ENCODE data around the gene GGT7.

The GGT7 gene

DNA sequence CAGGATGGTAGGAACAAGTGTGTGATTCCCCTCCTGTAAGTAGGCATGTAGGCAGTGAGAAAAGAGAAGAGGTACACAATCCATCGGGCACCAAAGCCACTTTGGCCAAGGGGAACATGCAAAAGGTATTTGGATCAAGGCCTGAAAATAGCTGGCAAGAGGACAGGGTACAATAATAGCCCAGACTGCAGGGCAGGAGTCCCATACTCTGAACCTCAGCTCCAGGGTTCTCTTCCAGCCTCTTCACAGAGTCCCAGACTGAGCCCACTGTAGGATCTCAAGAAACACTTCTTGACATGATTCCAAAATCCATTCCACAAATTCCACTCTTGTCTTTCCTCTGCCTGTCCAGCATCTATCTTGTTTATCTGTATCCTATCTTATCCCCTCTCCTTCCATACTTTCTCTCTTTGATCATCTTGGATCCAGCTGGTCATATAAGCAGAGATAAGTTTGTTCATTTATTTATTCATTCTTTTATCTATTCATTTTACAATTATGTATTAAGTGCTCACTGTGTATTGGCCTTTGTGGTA lies 23.5 kb upstream of the GGT7 start:
- H3K9me3 ChIP-seq (replicated peaks; ENCODE audit: insufficient read depth, low read length) = no peaks in the 10 kb centered on the region
- H3K27ac ChIP-seq (ENCODE audit: low read length) = no peak overlapping the region
- no peaks in the 10 kb centered on the region for H3K79me2 ChIP-seq (ENCODE audit: low read length)
- no peak overlapping the region for H3K4me2 ChIP-seq (ENCODE audit: low read depth, low read length)
- no peak overlapping the region for H2AFZ ChIP-seq (ENCODE audit: low read length)
- H3F3A ChIP-seq (ENCODE audit: insufficient read depth, low read length) = no peaks in the 10 kb centered on the region
- no peak for DNase-seq
- H4K20me1 ChIP-seq (ENCODE audit: insufficient read depth, low read length) = no peaks in the 10 kb centered on the region
- H3K36me3 ChIP-seq (replicated peaks; ENCODE audit: insufficient read depth, low read length) = no peaks in the 10 kb centered on the region
- H3K4me3 ChIP-seq (ENCODE audit: low read length) = no peak overlapping the region
- no peak for TF ChIP-seq EZH2phosphoT487 (IDR thresholded peaks at IDR 0.05; ENCODE audit: low read length)
- TF ChIP-seq, protein P1, sequence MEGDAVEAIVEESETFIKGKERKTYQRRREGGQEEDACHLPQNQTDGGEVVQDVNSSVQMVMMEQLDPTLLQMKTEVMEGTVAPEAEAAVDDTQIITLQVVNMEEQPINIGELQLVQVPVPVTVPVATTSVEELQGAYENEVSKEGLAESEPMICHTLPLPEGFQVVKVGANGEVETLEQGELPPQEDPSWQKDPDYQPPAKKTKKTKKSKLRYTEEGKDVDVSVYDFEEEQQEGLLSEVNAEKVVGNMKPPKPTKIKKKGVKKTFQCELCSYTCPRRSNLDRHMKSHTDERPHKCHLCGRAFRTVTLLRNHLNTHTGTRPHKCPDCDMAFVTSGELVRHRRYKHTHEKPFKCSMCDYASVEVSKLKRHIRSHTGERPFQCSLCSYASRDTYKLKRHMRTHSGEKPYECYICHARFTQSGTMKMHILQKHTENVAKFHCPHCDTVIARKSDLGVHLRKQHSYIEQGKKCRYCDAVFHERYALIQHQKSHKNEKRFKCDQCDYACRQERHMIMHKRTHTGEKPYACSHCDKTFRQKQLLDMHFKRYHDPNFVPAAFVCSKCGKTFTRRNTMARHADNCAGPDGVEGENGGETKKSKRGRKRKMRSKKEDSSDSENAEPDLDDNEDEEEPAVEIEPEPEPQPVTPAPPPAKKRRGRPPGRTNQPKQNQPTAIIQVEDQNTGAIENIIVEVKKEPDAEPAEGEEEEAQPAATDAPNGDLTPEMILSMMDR (IDR thresholded peaks at IDR 0.05; ENCODE audit: low read length) = no peak
- TF ChIP-seq EZH2 (optimal IDR thresholded peaks at IDR 0.05; ENCODE audit: low read depth, low read length) = no peak
- H3K27me3 ChIP-seq (replicated peaks; ENCODE audit: insufficient read depth, low read length) = no peaks in the 10 kb centered on the region
- no peaks in the 10 kb centered on the region for H3K4me1 ChIP-seq (ENCODE audit: low read length)
- no peaks in the 10 kb centered on the region for H3K9me2 ChIP-seq (replicated peaks; ENCODE audit: insufficient read depth, low read length)
- no peak overlapping the region for H3K9ac ChIP-seq (ENCODE audit: low read length)

DNA sequence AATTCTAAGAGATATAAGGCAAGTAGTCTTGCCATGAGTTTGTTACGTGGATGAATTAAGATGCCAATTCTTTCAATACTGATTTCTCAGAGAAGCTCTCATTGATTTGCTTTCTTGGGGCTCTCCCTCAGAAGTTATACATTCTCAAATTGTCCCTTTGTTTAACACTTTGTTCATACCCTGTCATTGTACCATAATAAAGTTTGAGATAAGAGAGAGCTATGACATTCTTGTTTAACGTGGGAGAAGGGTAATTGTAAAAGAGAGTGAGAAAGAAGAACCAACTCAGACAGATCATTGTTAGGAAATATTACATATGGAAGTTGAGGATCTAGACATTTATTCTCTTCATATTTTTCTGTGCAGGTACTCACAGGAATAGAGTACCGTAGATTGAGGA lies 22.8 kb upstream of the GGT7 start:
- Histone ChIP-seq H3F3A (ENCODE audit: insufficient read depth, low read length) (no peaks in the 10 kb centered on the region), H3K9me3 (replicated peaks; ENCODE audit: insufficient read depth, low read length) (no peaks in the 10 kb centered on the region), H3K9me2 (replicated peaks; ENCODE audit: insufficient read depth, low read length) (no peaks in the 10 kb centered on the region), H3K27ac (ENCODE audit: low read length) (no peak overlapping the region), H3K4me2 (ENCODE audit: low read depth, low read length) (no peak overlapping the region), H3K9ac (ENCODE audit: low read length) (no peak overlapping the region), H2AFZ (ENCODE audit: low read length) (no peak overlapping the region), H3K27me3 (replicated peaks; ENCODE audit: insufficient read depth, low read length) (no peaks in the 10 kb centered on the region), H3K4me1 (ENCODE audit: low read length) (no peaks in the 10 kb centered on the region), H4K20me1 (ENCODE audit: insufficient read depth, low read length) (no peaks in the 10 kb centered on the region), H3K36me3 (replicated peaks; ENCODE audit: insufficient read depth, low read length) (no peaks in the 10 kb centered on the region), H3K79me2 (ENCODE audit: low read length) (no peaks in the 10 kb centered on the region), H3K4me3 (ENCODE audit: low read length) (no peak overlapping the region)
- TF ChIP-seq, protein P1 (IDR thresholded peaks at IDR 0.05; ENCODE audit: low read length) = no peak
- no peak for TF ChIP-seq EZH2 (optimal IDR thresholded peaks at IDR 0.05; ENCODE audit: low read depth, low read length)
- no peak for TF ChIP-seq EZH2phosphoT487 (IDR thresholded peaks at IDR 0.05; ENCODE audit: low read length)
- DNase-seq = no peak

DNA sequence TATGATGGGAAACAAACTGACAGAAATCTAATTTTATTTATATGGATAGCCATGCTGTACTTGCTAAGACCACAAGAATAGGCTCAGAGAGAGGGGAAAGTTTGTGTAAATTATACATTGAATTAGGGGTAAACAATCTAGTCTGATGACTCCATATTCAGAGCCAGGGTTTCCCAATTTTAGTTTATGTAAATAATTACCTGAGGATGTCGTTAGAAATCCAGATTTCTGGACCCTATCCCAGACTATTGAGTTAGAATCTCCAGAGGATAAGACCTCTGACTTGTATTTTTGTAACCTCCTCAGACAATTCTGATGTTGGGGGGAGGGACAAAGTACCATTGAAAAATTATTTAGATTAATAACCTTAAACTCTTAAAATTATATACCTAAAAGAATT lies 22.1 kb upstream of the GGT7 start:
- H3K4me1 ChIP-seq (ENCODE audit: low read length) = no peaks in the 10 kb centered on the region
- no peak overlapping the region for H3K4me2 ChIP-seq (ENCODE audit: low read depth, low read length)
- H3K9me3 ChIP-seq (replicated peaks; ENCODE audit: insufficient read depth, low read length) = no peaks in the 10 kb centered on the region
- H4K20me1 ChIP-seq (ENCODE audit: insufficient read depth, low read length) = no peaks in the 10 kb centered on the region
- H3K9ac ChIP-seq (ENCODE audit: low read length) = no peak overlapping the region
- H3K79me2 ChIP-seq (ENCODE audit: low read length) = no peaks in the 10 kb centered on the region
- no peaks in the 10 kb centered on the region for H3K9me2 ChIP-seq (replicated peaks; ENCODE audit: insufficient read depth, low read length)
- H2AFZ ChIP-seq (ENCODE audit: low read length) = no peak overlapping the region
- no peak for DNase-seq
- TF ChIP-seq EZH2 (optimal IDR thresholded peaks at IDR 0.05; ENCODE audit: low read depth, low read length) (no peak), EZH2phosphoT487 (IDR thresholded peaks at IDR 0.05; ENCODE audit: low read length) (no peak)
- TF ChIP-seq, protein P1 (IDR thresholded peaks at IDR 0.05; ENCODE audit: low read length) = no peak
- no peaks in the 10 kb centered on the region for H3K27me3 ChIP-seq (replicated peaks; ENCODE audit: insufficient read depth, low read length)
- H3K27ac ChIP-seq (ENCODE audit: low read length) = no peak overlapping the region
- no peak overlapping the region for H3K4me3 ChIP-seq (ENCODE audit: low read length)
- no peaks in the 10 kb centered on the region for H3F3A ChIP-seq (ENCODE audit: insufficient read depth, low read length)
- H3K36me3 ChIP-seq (replicated peaks; ENCODE audit: insufficient read depth, low read length) = no peaks in the 10 kb centered on the region
